Hematopoietic multipotent progenitor cell treated with erythropoietin and hydrocortisone succinate and interleukin-3 and kit ligand, for 15 days (in vitro differentiated cells): Measurements from ENCODE around the gene UBR7.
"Not testable (repeated sequence)": the region's sequence is repeated elsewhere in the genome, so short reads cannot be mapped to it uniquely, and the experiment has no call there.

Experiments
- DNase-seq: peaks from one replicate; pipeline ENCODE4 v3.0.0-alpha.2; 2015; ENCODE audit warnings: low spot score

UBR7 gene, protein sequence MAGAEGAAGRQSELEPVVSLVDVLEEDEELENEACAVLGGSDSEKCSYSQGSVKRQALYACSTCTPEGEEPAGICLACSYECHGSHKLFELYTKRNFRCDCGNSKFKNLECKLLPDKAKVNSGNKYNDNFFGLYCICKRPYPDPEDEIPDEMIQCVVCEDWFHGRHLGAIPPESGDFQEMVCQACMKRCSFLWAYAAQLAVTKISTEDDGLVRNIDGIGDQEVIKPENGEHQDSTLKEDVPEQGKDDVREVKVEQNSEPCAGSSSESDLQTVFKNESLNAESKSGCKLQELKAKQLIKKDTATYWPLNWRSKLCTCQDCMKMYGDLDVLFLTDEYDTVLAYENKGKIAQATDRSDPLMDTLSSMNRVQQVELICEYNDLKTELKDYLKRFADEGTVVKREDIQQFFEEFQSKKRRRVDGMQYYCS

DNA sequence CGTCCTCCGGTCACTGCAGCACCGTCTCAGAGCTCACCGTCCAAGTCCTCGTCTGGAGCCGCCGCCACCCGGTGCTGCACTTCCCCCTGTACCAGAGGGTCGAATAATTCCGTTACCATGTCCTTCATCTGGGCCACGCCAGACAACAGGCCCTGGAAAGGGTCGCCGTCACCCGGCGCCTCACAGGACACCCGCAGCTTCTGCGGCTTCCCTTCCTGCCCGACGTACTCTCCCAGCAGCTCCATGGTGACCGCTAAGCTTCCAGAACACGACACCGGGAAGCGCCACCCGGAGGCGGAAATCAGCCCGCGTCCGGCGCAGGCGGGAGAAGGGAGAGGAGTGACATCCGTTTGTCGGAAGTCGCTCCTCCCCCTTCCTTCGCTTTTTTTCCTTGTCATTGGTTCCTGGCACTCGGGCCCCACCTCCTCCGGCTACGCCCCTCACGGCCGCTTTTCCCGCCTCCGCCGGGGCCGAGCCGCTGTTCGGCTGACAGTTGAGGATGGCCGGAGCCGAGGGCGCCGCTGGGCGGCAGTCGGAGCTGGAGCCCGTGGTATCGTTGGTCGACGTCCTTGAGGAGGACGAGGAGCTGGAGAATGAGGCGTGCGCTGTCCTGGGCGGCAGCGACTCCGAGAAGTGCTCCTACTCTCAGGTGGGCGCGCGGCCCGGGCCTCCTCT is at the start of gene UBR7, which contains the start of gene GON7:
TSS of gene UBR7 (plus strand) at position 464 of the 675 bp plus-strand sequence. CDS start at position 500, 36 bp downstream.
TSS of gene GON7 (minus strand) at position 273 of the 675 bp plus-strand sequence. CDS start at position 245, 28 bp downstream.
- DNase-seq = peak; percentile 94

DNA sequence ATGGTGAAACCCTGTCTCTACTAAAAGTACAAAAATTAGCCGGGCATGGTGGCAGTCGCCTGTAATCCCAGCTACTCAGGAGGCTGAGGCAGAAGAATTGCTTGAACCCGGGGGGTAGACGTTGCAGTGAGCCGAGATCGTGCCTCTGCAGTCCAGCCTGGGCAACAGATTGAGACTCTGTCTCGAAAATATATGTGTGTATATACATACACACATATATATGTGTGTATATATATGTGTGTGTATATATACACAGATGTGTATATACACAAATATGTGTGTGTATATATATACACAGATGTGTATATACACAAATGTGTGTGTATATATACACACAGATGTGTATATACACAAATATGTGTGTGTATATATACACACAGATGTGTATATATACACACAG is 48.7 kb upstream of the UBR7 start:
- not testable (repeated sequence) for DNase-seq

- DNase-seq = not testable (repeated sequence)
Observed at GRCh38 chr14:93159625-93160352, 47.3 kb upstream of the UBR7 start.

DNA sequence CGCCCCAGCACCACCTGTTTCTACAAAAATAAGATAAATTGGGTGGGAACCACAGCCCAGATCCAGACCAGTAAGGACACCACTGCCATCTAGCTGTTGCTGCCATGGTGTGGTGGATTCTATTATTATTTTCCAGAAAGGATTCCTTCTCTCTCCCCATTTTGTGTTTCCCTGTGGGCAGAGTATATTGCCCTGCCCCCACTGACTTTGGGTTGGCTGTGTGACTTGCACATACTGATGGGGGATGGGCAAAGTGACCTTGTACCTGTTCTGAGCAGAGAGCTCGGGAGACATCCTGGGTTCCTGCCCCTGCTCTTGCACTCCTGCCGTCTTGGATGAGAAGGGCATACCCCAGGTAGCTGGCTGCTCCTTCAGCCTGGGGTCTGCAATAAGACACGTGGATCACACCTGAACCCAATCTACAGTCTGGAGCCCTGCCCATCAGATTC is 46.7 kb upstream of the UBR7 start:
- DNase-seq = peak; percentile 36

GRCh38 chr14:93161411-93161940 is 45.6 kb upstream of the UBR7 start:
- no peak for DNase-seq

DNA sequence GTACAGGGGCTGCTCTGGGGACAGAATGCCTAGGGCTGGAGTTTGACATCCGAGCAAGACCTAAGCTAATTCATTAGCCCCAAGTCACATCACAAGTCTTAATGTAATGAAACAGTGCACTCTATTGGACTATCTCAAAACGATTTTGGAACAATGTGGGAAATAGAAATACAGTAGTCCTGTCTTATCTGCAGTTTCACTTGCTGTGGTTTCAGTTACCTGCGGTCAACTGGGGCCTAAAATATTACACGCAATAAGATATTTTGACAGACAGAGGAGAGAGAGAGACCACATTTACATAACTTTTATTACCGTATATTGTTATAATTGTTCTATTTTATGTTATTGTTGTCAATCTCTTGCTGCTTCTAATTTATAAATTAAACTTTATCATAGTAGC is 43.5 kb upstream of the UBR7 start:
- no peak for DNase-seq

- not testable (repeated sequence) for DNase-seq
Observed at GRCh38 chr14:93165271-93166265, 41.5 kb upstream of the UBR7 start.

GRCh38 chr14:93168610-93169009 is 38.4 kb upstream of the UBR7 start:
- not testable (repeated sequence) for DNase-seq

- DNase-seq = not testable (repeated sequence)
Observed at GRCh38 chr14:93169619-93170018, 37.4 kb upstream of the UBR7 start.

GRCh38 chr14:93170141-93170540 is 36.9 kb upstream of the UBR7 start:
- DNase-seq = not testable (repeated sequence)

DNA sequence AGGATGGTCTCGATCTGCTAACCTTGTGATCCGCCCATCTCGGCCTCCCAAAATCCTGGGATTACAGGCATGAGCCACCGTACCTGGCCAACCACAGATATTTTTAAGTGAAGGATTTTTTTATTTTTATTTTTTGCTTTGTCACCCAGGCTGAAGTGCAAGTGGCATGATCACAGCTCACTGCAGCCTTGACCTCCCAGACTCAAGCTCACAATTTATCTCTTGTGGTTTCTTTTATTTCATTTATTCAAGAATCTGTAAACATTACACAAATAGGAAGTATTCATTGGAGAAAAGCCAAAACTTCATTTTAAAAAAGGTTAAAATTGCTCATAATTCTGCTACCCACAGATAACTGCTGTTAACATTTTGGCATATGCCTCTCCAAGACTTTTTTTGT is 35.7 kb upstream of the UBR7 start:
- DNase-seq = no peak

DNA sequence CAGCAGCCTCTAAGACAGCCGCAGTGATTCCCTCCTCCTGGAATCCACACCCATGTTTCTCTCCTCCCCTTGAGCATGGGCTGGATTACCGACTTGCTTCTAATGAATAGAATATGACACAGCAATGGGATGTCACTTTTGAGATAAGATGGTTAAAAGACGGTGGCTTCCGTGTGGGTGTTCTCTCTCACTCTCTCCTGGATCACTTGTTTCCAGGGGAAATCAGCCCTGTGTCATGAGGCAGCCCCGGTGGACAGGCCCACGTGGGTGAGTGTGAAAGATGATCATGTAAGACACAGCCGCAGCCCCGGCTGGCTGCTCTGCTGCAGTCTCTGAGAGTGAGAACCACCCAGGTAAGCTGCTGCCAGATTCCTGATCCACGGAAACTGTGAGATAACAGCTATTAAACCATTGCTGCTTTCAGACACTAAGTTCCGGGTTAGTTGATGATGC is 33.1 kb upstream of the UBR7 start:
- no peak for DNase-seq

- DNase-seq = not testable (repeated sequence)
Observed at GRCh38 chr14:93174731-93175130, 32.3 kb upstream of the UBR7 start.

DNA sequence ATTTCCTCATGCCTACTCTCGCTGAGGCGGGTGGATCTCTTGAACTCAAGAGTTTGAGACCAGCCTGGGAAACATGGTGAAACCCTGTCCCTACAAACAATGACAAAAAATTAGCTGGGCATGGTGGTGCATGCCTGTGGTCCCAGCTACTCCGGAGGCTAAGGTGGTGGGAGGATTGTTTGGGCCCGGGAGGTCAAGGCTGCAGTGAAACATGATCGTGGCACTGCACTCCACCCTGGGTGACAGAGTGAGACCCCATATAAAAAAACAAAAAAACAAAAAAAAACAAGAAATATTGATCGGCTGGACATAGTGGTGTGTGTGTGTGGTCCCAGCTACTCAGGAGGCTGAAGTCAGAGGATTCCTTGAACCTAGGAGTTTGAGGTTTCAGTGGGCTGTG is 31.6 kb upstream of the UBR7 start:
- no peak for DNase-seq

DNA sequence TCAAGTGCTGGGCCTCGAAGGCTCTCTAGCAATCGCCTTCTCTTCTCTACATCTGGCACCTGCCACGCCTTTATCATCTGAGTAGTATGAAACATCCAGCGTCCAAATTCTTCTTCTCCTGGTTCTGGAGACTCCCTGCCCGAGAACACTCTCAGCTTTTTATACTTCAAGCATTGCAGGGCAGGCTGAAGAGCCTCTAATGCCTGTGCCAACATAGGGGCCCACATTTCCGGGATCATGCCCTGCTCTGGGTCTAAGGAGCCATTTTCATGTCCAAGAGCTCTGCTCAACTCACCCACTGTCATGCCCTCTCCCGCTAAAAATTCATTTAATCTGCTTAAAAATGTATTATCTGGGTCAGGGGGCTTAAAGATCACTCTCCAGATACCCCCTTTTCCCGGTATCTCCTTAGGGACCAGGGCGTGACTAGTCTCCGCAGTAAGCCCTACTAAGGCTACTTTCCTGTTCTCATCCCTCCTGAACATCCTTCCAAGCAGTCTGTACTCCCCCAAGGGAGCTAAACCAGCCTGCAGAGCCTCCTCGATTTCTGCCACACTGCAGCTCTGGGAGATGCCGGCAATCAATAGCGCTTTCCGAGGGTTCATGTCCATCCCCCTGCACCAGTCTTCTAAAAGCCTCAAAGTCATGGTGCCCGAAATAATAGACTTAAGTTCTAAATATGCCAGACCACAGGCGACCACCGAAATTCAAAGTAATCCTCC is 23.3 kb upstream of the UBR7 start:
- no peak for DNase-seq

DNA sequence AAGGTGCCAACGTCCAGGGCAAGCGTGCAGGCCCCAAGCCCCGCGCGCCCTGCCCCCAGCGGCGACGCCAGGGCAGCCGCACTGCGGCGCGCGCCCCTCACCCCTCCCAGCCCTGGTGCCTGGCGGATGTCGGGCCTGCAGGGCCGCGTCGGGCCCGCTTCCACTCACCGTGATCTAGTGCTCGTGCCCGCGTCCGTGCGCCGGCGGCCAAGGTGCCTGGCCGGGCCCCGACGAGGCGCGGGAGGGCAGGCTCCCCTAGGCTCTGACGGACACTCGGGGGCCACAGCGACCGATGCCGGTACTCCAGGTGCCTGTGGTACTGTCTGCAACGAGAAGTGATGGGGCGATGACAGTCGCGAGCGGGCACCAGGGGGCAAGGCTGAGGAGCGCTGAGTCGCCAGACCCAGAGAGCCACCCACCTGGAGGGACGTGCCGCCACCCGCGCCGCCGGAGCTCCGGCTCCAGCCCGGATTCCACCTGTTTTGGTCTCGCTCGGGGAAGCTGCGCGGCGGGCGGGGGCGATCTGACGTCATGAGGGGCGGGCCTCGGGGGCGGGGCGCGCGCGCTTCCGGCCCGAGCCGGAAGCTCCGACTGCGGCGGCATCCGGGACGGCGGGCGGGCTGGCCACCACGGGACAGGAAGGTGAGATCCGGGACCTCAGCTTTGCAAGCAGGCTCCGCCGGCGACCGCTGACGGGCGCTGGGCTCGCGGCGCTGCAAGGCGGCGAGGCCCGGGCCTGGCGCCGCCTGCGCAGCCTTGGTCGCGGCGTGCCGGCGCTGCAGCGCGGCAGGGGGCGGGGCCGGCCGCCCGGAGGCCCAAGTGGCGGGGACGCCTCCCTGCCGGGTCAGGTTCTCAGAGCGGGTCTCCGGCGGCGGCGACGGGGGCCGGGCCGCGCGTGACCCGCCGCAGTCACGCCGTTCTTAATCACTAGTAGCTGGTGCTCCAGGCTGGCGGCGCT is 22.4 kb upstream of the UBR7 start, which contains the start of the genes LYSET and MOAP1:
TSS of gene LYSET (plus strand) at position 927 of the 958 bp plus-strand sequence. CDS start 89 bp downstream, outside the sequence.
TSS of gene MOAP1 (minus strand) at position 507 of the 958 bp plus-strand sequence. CDS start 655 bp downstream, outside the sequence.
- DNase-seq = peak; percentile 85

DNA sequence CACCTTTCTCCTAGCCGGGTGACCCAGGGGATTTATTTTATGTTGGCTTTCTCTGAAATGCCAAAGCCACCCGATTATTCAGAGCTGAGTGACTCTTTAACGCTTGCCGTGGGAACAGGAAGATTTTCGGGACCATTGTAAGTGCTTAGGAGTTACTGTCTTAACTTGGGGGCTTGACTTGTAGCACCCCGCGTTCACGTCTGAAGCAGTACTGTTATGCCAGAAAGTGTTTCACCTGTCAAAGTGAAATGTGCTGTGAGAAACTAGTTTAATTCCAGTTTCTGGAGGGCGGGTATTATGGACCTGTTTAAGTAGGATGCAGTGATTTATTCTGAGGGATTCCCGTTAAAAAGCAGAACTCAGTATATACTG is 21.7 kb upstream of the UBR7 start:
- no peak for DNase-seq

GRCh38 chr14:93186466-93186865 is 20.6 kb upstream of the UBR7 start:
- no peak for DNase-seq

- DNase-seq = no peak
Observed at GRCh38 chr14:93186956-93187355, 20.1 kb upstream of the UBR7 start.
